Lower lobe of right lung (tissue), 2 donors: Measurements from ENCODE around the gene TENM3. TPM values are rescaled to one million over a fixed set of nuclear protein-coding genes. Genes with fewer than 3 reads are reported as not detected.

ENCODE experiments used
- ATAC-seq, 2 donors: fragments of 200-7000 bp; cut with Tn5 transposase; one replicate each; pipeline ENCODE4 v1.9.1; 2020 to 2022; ENCODE audit warnings: mild to moderate bottlenecking in 2 of 2, moderate library complexity in 2 of 2
- DNase-seq: peaks from one replicate; pipeline ENCODE4 v3.0.0-alpha.2; 2020
- H3K27ac ChIP-seq: fragments of 200-600 bp; one replicate; pipeline ENCODE4 v1.8.0; 2022
- H3K27me3 ChIP-seq: fragments of 200-600 bp; one replicate; pipeline ENCODE4 v1.8.0; 2022; ENCODE audit warnings: low read depth
- H3K36me3 ChIP-seq: fragments of 200-600 bp; one replicate; pipeline ENCODE4 v1.8.0; 2022; ENCODE audit warnings: mild to moderate bottlenecking
- H3K4me1 ChIP-seq: fragments of 200-600 bp; one replicate; pipeline ENCODE4 v1.8.0; 2022
- H3K4me3 ChIP-seq: fragments of 200-600 bp; one replicate; pipeline ENCODE4 v1.8.0; 2022; ENCODE audit warnings: mild to moderate bottlenecking
- H3K9me3 ChIP-seq: fragments of 200-600 bp; one replicate; pipeline ENCODE4 v1.8.0; 2022
- CTCF ChIP-seq: fragments of 200-600 bp; IDR thresholded peaks from one replicate; pipeline ENCODE4 v1.8.0; 2022; ENCODE audit warnings: antibody characterized with exemption, mild to moderate bottlenecking
- intact Hi-C: fragments of 100-400 bp; cut with DNase I; formaldehyde crosslinking; loops from one replicate; pipeline ENCODE4 v1.11.0; 2022
- total RNA-seq: library from RNA; stranded (reverse); fragmentation: NEBNext Ultra II Directional; extraction: Animal tissue kit (Norgen Biotek cat#: 25700); gene quantifications from one replicate; pipeline ENCODE4 v1.2.1, GENCODE V29; 2021
- donor health status: DM: no; HTN: yes; CAD: no; lungs with severe emphysema.

TENM3 gene
- total RNA-seq, 1 donor from 2014 or later: 1.9 TPM

GRCh38 chr4:182427554-182427953 is 184.4 kb downstream of the TENM3 start:
- Histone ChIP-seq H3K36me3 (no peaks in the 10 kb centered on the region), H3K4me3 (no peak overlapping the region)
- intact Hi-C loops: no loop called here

GRCh38 chr4:182429896-182430295 is 186.7 kb downstream of the TENM3 start:
- Histone ChIP-seq H3K4me3 (no peak overlapping the region), H3K4me1 (no peaks in the 10 kb centered on the region), H3K9me3 (no peaks in the 10 kb centered on the region), H3K27ac (no peak overlapping the region), H3K36me3 (no peaks in the 10 kb centered on the region), H3K27me3 (no peaks in the 10 kb centered on the region)
- no peak for TF ChIP-seq CTCF
- DNase-seq (no peak), ATAC-seq (no peak)
- intact Hi-C loops: no loop called here

More at GRCh38 chr4:182427554-182427953, 184.4 kb downstream of the TENM3 start:
- ATAC-seq (no peak), DNase-seq (no peak)
- H3K27me3 ChIP-seq: no peaks in the 10 kb centered on the region
- H3K9me3 ChIP-seq: no peaks in the 10 kb centered on the region
- no peak overlapping the region for H3K27ac ChIP-seq
- no peaks in the 10 kb centered on the region for H3K4me1 ChIP-seq
- TF ChIP-seq CTCF: no peak

GRCh38 chr4:182432819-182433218 is 189.6 kb downstream of the TENM3 start:
- H3K9me3 ChIP-seq: no peaks in the 10 kb centered on the region
- no peak for TF ChIP-seq CTCF
- no peaks in the 10 kb centered on the region for H3K4me1 ChIP-seq
- DNase-seq (no peak), ATAC-seq (no peak)
- H3K4me3 ChIP-seq: no peak overlapping the region
- no peaks in the 10 kb centered on the region for H3K27me3 ChIP-seq
- intact Hi-C loops: no loop called here
- no peaks in the 10 kb centered on the region for H3K36me3 ChIP-seq
- H3K27ac ChIP-seq: no peak overlapping the region

GRCh38 chr4:182434720-182435119 is 191.5 kb downstream of the TENM3 start:
- no peaks in the 10 kb centered on the region for H3K27me3 ChIP-seq
- no peaks in the 10 kb centered on the region for H3K9me3 ChIP-seq
- H3K36me3 ChIP-seq: no peaks in the 10 kb centered on the region
- no peak overlapping the region for H3K27ac ChIP-seq
- DNase-seq (no peak), ATAC-seq (no peak)
- no peak overlapping the region for H3K4me3 ChIP-seq
- intact Hi-C loops: no loop called here
- no peaks in the 10 kb centered on the region for H3K4me1 ChIP-seq
- TF ChIP-seq CTCF: no peak

- no peaks in the 10 kb centered on the region for H3K9me3 ChIP-seq
- no peak overlapping the region for H3K4me3 ChIP-seq
- DNase-seq (no peak), ATAC-seq (no peak)
- no peaks in the 10 kb centered on the region for H3K27me3 ChIP-seq
- H3K27ac ChIP-seq: no peak overlapping the region
- H3K36me3 ChIP-seq: no peaks in the 10 kb centered on the region
- no peak for TF ChIP-seq CTCF
- intact Hi-C loops: no loop called here
- H3K4me1 ChIP-seq: no peaks in the 10 kb centered on the region
These were observed 192.2 kb downstream of the TENM3 start for GRCh38 chr4:182435401-182435800.

GRCh38 chr4:182443070-182443469 is 199.9 kb downstream of the TENM3 start:
- intact Hi-C loops: no loop called here

More at GRCh38 chr4:182443070-182443469, 199.9 kb downstream of the TENM3 start:
- no peak overlapping the region for H3K27ac ChIP-seq
- no peak overlapping the region for H3K4me3 ChIP-seq
- no peak for ATAC-seq
- no peaks in the 10 kb centered on the region for H3K9me3 ChIP-seq
- no peak for TF ChIP-seq CTCF
- H3K36me3 ChIP-seq: no peaks in the 10 kb centered on the region
- H3K27me3 ChIP-seq: peaks cover 22% of the 10 kb centered on the region
- peaks cover 2% of the 10 kb centered on the region for H3K4me1 ChIP-seq
- DNase-seq: no peak
